Immature natural killer cell (primary cell): ENCODE measurements around the gene FADS6. TPM values are rescaled to one million over a fixed set of nuclear protein-coding genes. Genes with fewer than 3 reads are reported as not detected.
"Not testable (repeated sequence)": the region's sequence is repeated elsewhere in the genome, so short reads cannot be mapped to it uniquely, and the experiment has no call there.

Experiments
- DNase-seq, 3 donors: peaks; one replicate each; pipeline ENCODE4 v3.0.0; 2022; ENCODE audit warnings: mixed read lengths in 1 of 3
- H3K27ac Mint-ChIP-seq, 6 donors: one replicate each; pipeline ENCODE4 v1.8.0; 2020; ENCODE audit warnings: mixed read lengths in 6 of 6, mild to moderate bottlenecking in 5 of 6, inconsistent platforms in 4 of 6, moderate library complexity in 3 of 6
- H3K27me3 Mint-ChIP-seq, 3 donors: one replicate each; pipeline ENCODE4 v1.8.0; 2020 to 2021; ENCODE audit warnings: low read depth in 3 of 3, mild to moderate bottlenecking in 3 of 3, mixed read lengths in 3 of 3, moderate library complexity in 3 of 3, inconsistent platforms in 1 of 3
- H3K36me3 Mint-ChIP-seq, 3 donors: one replicate each; pipeline ENCODE4 v1.8.0; 2020; ENCODE audit warnings: mixed read lengths in 3 of 3, inconsistent platforms in 2 of 3, mild to moderate bottlenecking in 2 of 3
- H3K4me1 Mint-ChIP-seq, 2 donors: one replicate each; pipeline ENCODE4 v1.8.0; 2020; ENCODE audit warnings: inconsistent platforms in 2 of 2, mild to moderate bottlenecking in 2 of 2, mixed read lengths in 2 of 2, moderate library complexity in 1 of 2
- H3K4me3 Mint-ChIP-seq, 5 donors: one replicate each; pipeline ENCODE4 v1.8.0; 2020; ENCODE audit warnings: mild to moderate bottlenecking in 5 of 5, mixed read lengths in 5 of 5, inconsistent platforms in 3 of 5, moderate library complexity in 3 of 5
- H3K9me3 Mint-ChIP-seq, 6 donors: one replicate each; pipeline ENCODE4 v1.8.0; 2020; ENCODE audit warnings: mild to moderate bottlenecking in 6 of 6, mixed read lengths in 6 of 6, inconsistent platforms in 4 of 6, moderate library complexity in 3 of 6
- polyA plus RNA-seq, 3 donors: library from polyadenylated mRNA; unstranded; fragments of 300-500 nt; fragmentation: Illumina TruSeq; gene quantifications; one replicate each; pipeline ENCODE4 v1.2.3, GENCODE V29; 2021

The FADS6 gene
- polyA plus RNA-seq, 3 donors from 2014 or later = not detected

- Mint-ChIP-seq H3K27ac (peak overlapping the region; percentile 92 to 97 (median 96)), H3K9me3 (no peaks in the 10 kb centered on the region), H3K4me1 (peaks cover 14 to 19% of the 10 kb centered on the region in 2 donors), H3K36me3 (no peaks in the 10 kb centered on the region), H3K27me3 (peaks cover 8 to 11% (median 10%) of the 10 kb centered on the region in 3 donors), H3K4me3 (peak overlapping the region; percentile 85 to 93 (median 89))
- no peak for DNase-seq
Observed at GRCh38 chr17:74873874-74874614, 19.4 kb downstream of the FADS6 start.

GRCh38 chr17:74873037-74873873, 20.2 kb downstream of the FADS6 start:
- H3K27ac Mint-ChIP-seq = peak overlapping the region; percentile 92 to 97 (median 96)
- peak overlapping the region; percentile 85 to 93 (median 89) for H3K4me3 Mint-ChIP-seq
- peak; percentile 99 for DNase-seq
- no peaks in the 10 kb centered on the region for H3K36me3 Mint-ChIP-seq
- peaks cover 8 to 11% (median 10%) of the 10 kb centered on the region in 3 donors for H3K27me3 Mint-ChIP-seq
- peaks cover 14 to 19% of the 10 kb centered on the region in 2 donors for H3K4me1 Mint-ChIP-seq
- no peaks in the 10 kb centered on the region for H3K9me3 Mint-ChIP-seq

- peaks cover 14 to 19% of the 10 kb centered on the region in 2 donors for H3K4me1 Mint-ChIP-seq
- H3K27ac Mint-ChIP-seq = peak within 1 kb of the TSS; percentile 92 to 97 (median 96)
- no peak for DNase-seq
- H3K4me3 Mint-ChIP-seq = peak within 1 kb of the TSS; percentile 85 to 93 (median 89)
- H3K36me3 Mint-ChIP-seq = no peaks in the 10 kb centered on the region
- H3K27me3 Mint-ChIP-seq = peaks cover 8 to 11% (median 10%) of the 10 kb centered on the region in 3 donors
- H3K9me3 Mint-ChIP-seq = no peaks in the 10 kb centered on the region
Observed at GRCh38 chr17:74872313-74873036, 21.0 kb downstream of the FADS6 start, which contains the start of gene FDXR. Gene FDXR, minus strand, starts transcription at chr17:74872994. Its CDS starts 50 bp downstream, at chr17:74872944.

GRCh38 chr17:74871356-74872076, 21.9 kb downstream of the FADS6 start:
- H3K4me1 Mint-ChIP-seq = peaks cover 14 to 19% of the 10 kb centered on the region in 2 donors
- H3K4me3 Mint-ChIP-seq = peak overlapping the region; percentile 20 to 46 (median 30)
- no peaks in the 10 kb centered on the region for H3K36me3 Mint-ChIP-seq
- H3K27me3 Mint-ChIP-seq = peaks cover 8 to 10% (median 9%) of the 10 kb centered on the region in 3 donors
- H3K9me3 Mint-ChIP-seq = no peaks in the 10 kb centered on the region
- no peak for DNase-seq
- peak overlapping the region in 1 of 6 donors; percentile 15 for H3K27ac Mint-ChIP-seq

- H3K4me3 Mint-ChIP-seq = no peak overlapping the region
- H3K9me3 Mint-ChIP-seq = no peaks in the 10 kb centered on the region
- no peak for DNase-seq
- no peak overlapping the region for H3K27ac Mint-ChIP-seq
- peaks cover 6 to 10% (median 9%) of the 10 kb centered on the region in 3 donors for H3K27me3 Mint-ChIP-seq
- H3K36me3 Mint-ChIP-seq = no peaks in the 10 kb centered on the region
- peaks cover 14 to 19% of the 10 kb centered on the region in 2 donors for H3K4me1 Mint-ChIP-seq
Observed at GRCh38 chr17:74870512-74870911, 22.9 kb downstream of the FADS6 start.

GRCh38 chr17:74870028-74870427, 23.4 kb downstream of the FADS6 start:
- H3K4me3 Mint-ChIP-seq, H3K9me3 Mint-ChIP-seq, H3K27ac Mint-ChIP-seq, DNase-seq, H3K27me3 Mint-ChIP-seq, H3K36me3 Mint-ChIP-seq: not testable (repeated sequence)
- peaks cover 14 to 21% of the 10 kb centered on the region in 2 donors for H3K4me1 Mint-ChIP-seq

- Mint-ChIP-seq H3K27ac (no peak overlapping the region), H3K27me3 (peaks cover 8 to 12% (median 9%) of the 10 kb centered on the region in 3 donors), H3K4me3 (no peak overlapping the region), H3K9me3 (no peaks in the 10 kb centered on the region), H3K36me3 (peaks cover 0 to 3% (median 0%) of the 10 kb centered on the region in 3 donors), H3K4me1 (peaks cover 11 to 23% of the 10 kb centered on the region in 2 donors)
- no peak for DNase-seq
Observed at GRCh38 chr17:74868908-74869255, 24.6 kb downstream of the FADS6 start.

GRCh38 chr17:74868251-74868907, 25.1 kb downstream of the FADS6 start:
- peaks cover 0 to 3% (median 0%) of the 10 kb centered on the region in 3 donors for H3K36me3 Mint-ChIP-seq
- no peaks in the 10 kb centered on the region for H3K9me3 Mint-ChIP-seq
- no peak overlapping the region for H3K27ac Mint-ChIP-seq
- H3K27me3 Mint-ChIP-seq = peaks cover 8 to 13% (median 9%) of the 10 kb centered on the region in 3 donors
- DNase-seq = no peak
- peaks cover 8 to 19% of the 10 kb centered on the region in 2 donors for H3K4me1 Mint-ChIP-seq
- no peak overlapping the region for H3K4me3 Mint-ChIP-seq

- Mint-ChIP-seq H3K9me3 (no peaks in the 10 kb centered on the region), H3K27ac (no peak overlapping the region), H3K27me3 (peaks cover 4 to 18% (median 9%) of the 10 kb centered on the region in 3 donors), H3K4me3 (no peak overlapping the region), H3K4me1 (peaks cover 0 to 11% of the 10 kb centered on the region in 2 donors), H3K36me3 (peaks cover 0 to 3% (median 0%) of the 10 kb centered on the region in 3 donors)
- no peak for DNase-seq
Observed at GRCh38 chr17:74866198-74866835, 27.1 kb downstream of the FADS6 start.

GRCh38 chr17:74865504-74866197, 27.8 kb downstream of the FADS6 start:
- Mint-ChIP-seq H3K4me1 (peaks cover 0 to 13% of the 10 kb centered on the region in 2 donors), H3K27ac (no peak overlapping the region), H3K36me3 (peaks cover 0 to 3% (median 0%) of the 10 kb centered on the region in 3 donors), H3K9me3 (no peaks in the 10 kb centered on the region), H3K27me3 (peaks cover 4 to 15% (median 9%) of the 10 kb centered on the region in 3 donors), H3K4me3 (no peak overlapping the region)
- DNase-seq = no peak

- Mint-ChIP-seq H3K4me3 (no peak overlapping the region), H3K36me3 (peaks cover 0 to 3% (median 0%) of the 10 kb centered on the region in 3 donors), H3K4me1 (peaks cover 0 to 15% of the 10 kb centered on the region in 2 donors), H3K27ac (no peak overlapping the region), H3K9me3 (no peaks in the 10 kb centered on the region), H3K27me3 (peaks cover 6 to 16% (median 9%) of the 10 kb centered on the region in 3 donors)
- DNase-seq = peak; percentile 59 to 67 (median 65)
Observed at GRCh38 chr17:74864866-74865395, 28.5 kb downstream of the FADS6 start.
